Smooth muscle cell of the umbilical artery (primary cell): ENCODE data around the gene ST6GALNAC5. TPM values are rescaled to one million over a fixed set of nuclear protein-coding genes. Genes with fewer than 3 reads are reported as not detected.

Source experiments
- total RNA-seq: library from RNA; depleted of rRNA; stranded (reverse); fragments of >200 nt; gene quantifications from 2 replicates; pipeline ENCODE4 v1.2.3, GENCODE V29; 2014

ST6GALNAC5 gene
- total RNA-seq = 140 and 184 TPM in 2 replicates

GRCh38 chr1:76867342-76868130 is at the start of gene ST6GALNAC5:
ST6GALNAC5 (plus strand) TSS chr1:76867480.

